22Rv1 (cell line): ENCODE data around the gene ANKRD60.

ENCODE experiments used
- ZFX ChIP-seq: fragments of 450-650 bp; IDR thresholded peaks from 2 replicates; pipeline ENCODE4 v1.6.1; 2017; ENCODE audit warnings: antibody characterized with exemption, borderline replicate concordance
- TF ChIP-seq, protein P1 (sequence below): fragments of 450-650 bp; IDR thresholded peaks from 2 replicates; pipeline ENCODE4 v1.5.1; 2017; ENCODE audit warnings: mild to moderate bottlenecking

DNA sequence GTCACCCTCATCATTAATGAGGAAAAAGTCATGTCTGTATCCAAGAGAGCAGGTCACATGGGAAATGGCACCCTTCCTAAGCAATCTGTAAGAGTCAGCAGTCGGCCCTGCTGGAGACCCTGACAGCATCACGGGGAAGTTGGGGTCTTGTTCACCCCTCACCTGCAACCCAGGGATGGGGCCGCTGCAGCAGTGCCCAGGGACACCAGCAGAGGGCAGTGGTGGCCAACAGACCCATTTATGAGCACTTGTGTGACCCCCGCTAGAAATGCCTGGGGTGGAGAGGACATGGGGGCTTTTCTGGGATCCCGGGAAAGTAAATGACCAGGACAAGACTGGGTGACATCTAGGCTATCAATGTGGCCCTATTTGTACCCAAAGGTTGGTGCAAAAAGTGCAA is 35.9 kb downstream of the ANKRD60 start:
- TF ChIP-seq, protein P1, sequence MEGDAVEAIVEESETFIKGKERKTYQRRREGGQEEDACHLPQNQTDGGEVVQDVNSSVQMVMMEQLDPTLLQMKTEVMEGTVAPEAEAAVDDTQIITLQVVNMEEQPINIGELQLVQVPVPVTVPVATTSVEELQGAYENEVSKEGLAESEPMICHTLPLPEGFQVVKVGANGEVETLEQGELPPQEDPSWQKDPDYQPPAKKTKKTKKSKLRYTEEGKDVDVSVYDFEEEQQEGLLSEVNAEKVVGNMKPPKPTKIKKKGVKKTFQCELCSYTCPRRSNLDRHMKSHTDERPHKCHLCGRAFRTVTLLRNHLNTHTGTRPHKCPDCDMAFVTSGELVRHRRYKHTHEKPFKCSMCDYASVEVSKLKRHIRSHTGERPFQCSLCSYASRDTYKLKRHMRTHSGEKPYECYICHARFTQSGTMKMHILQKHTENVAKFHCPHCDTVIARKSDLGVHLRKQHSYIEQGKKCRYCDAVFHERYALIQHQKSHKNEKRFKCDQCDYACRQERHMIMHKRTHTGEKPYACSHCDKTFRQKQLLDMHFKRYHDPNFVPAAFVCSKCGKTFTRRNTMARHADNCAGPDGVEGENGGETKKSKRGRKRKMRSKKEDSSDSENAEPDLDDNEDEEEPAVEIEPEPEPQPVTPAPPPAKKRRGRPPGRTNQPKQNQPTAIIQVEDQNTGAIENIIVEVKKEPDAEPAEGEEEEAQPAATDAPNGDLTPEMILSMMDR, result peak; percentile 67
- TF ChIP-seq ZFX, result no peak
